DMS114 treated with DMSO at 0.1 percent for 48 hours (cell line): Measurements from ENCODE around the gene IL7R.
"Not testable (repeated sequence)": the region's sequence is repeated elsewhere in the genome, so short reads cannot be mapped to it uniquely, and the experiment has no call there.

Source experiments
- DNase-seq: peaks from one replicate; lab custom pipeline; 2025; ENCODE audit not compliant: unreplicated experiment; lab: John Stamatoyannopoulos, UW

Gene IL7R

GRCh38 chr5:35838370-35839042 lies 18.2 kb upstream of the IL7R start:
- DNase-seq = no peak

GRCh38 chr5:35842856-35843255 lies 13.8 kb upstream of the IL7R start:
- no peak for DNase-seq

GRCh38 chr5:35845508-35845907 lies 11.2 kb upstream of the IL7R start:
- DNase-seq = not testable (repeated sequence)

GRCh38 chr5:35847491-35847890 lies 9.2 kb upstream of the IL7R start:
- no peak for DNase-seq

- DNase-seq = no peak
These were observed 8.7 kb upstream of the IL7R start for GRCh38 chr5:35847961-35848360.

GRCh38 chr5:35849860-35850259 lies 6.8 kb upstream of the IL7R start:
- no peak for DNase-seq

- no peak for DNase-seq
These were observed 5.6 kb upstream of the IL7R start for GRCh38 chr5:35850967-35851680.

- DNase-seq = no peak
These were observed 4.5 kb upstream of the IL7R start for GRCh38 chr5:35852084-35852734.

- DNase-seq = no peak
These were observed 3.9 kb upstream of the IL7R start for GRCh38 chr5:35852773-35853172.

GRCh38 chr5:35853631-35854030 lies 3.1 kb upstream of the IL7R start:
- DNase-seq = no peak

GRCh38 chr5:35854248-35854647 lies 2.4 kb upstream of the IL7R start:
- DNase-seq = no peak

GRCh38 chr5:35855187-35855586 lies 1.5 kb upstream of the IL7R start:
- no peak for DNase-seq

- DNase-seq = not testable (repeated sequence)
These were observed 416 bp upstream of the IL7R start for GRCh38 chr5:35856186-35856764.

GRCh38 chr5:35857606-35858205 lies 1.0 kb downstream of the IL7R start:
- DNase-seq = no peak

GRCh38 chr5:35859101-35859661 lies 2.5 kb downstream of the IL7R start:
- no peak for DNase-seq

GRCh38 chr5:35860686-35861085 lies 4.0 kb downstream of the IL7R start:
- no peak for DNase-seq

- DNase-seq = no peak
These were observed 5.0 kb downstream of the IL7R start for GRCh38 chr5:35861718-35862117.

- no peak for DNase-seq
These were observed 5.4 kb downstream of the IL7R start for GRCh38 chr5:35862126-35862525.

GRCh38 chr5:35863159-35863558 lies 6.5 kb downstream of the IL7R start:
- DNase-seq = no peak

- no peak for DNase-seq
These were observed 11.3 kb downstream of the IL7R start for GRCh38 chr5:35867998-35868397.

- DNase-seq = no peak
These were observed 13.1 kb downstream of the IL7R start for GRCh38 chr5:35869685-35870277.
